Body of pancreas (tissue), 4 donors: ENCODE results near the gene FMNL2. TPM values are rescaled to one million over a fixed set of nuclear protein-coding genes. Genes with fewer than 3 reads are reported as not detected.

Experiments
- ATAC-seq: fragments of 150-250 bp; one replicate; pipeline ENCODE4 v1.9.1; 2016
- DNase-seq, 4 donors: peaks; one replicate each; pipeline ENCODE4 v3.0.0-alpha.2; 2019
- H3K27ac ChIP-seq, 4 donors: fragments of 200-600 bp; sonication (generic); 1 replicate in 3 of 4; 2 replicates in 1 of 4; pipeline versions ENCODE4 v1.5.1 to v1.6.1; 2016 to 2019; ENCODE audit warnings: mild to moderate bottlenecking in 1 of 4, mixed read lengths in 1 of 4, moderate library complexity in 1 of 4
- H3K27me3 ChIP-seq, 2 donors: fragments of 200-600 bp; sonication (generic); one replicate each; pipeline ENCODE4 v1.6.0; 2016; ENCODE audit warnings: mild to moderate bottlenecking in 1 of 2
- H3K36me3 ChIP-seq, 2 donors: fragments of 200-600 bp; sonication (generic); replicated peaks in 1 of 2; 2 replicates each; pipeline ENCODE4 v1.5.1; 2016; ENCODE audit warnings: low read depth in 2 of 2; ENCODE audit not compliant: insufficient read depth in 1 of 2
- H3K4me1 ChIP-seq: fragments of 200-600 bp; sonication (generic); one replicate; pipeline ENCODE4 v1.6.0; 2016
- H3K4me3 ChIP-seq, 2 donors: fragments of 200-600 bp; sonication (generic); 1 replicate in 1 of 2; 2 replicates in 1 of 2; pipeline ENCODE4 v1.5.1; 2016 to 2019
- H3K9me3 ChIP-seq, 3 donors: fragments of 200-600 bp; sonication (generic); 1 replicate in 2 of 3; 2 replicates in 1 of 3; pipeline ENCODE4 v1.5.1; 2016
- POLR2A ChIP-seq, 3 donors: fragments of 450-650 bp; IDR thresholded peaks; one replicate each; pipeline ENCODE4 v1.6.1; 2016; ENCODE audit warnings: antibody characterized with exemption in 3 of 3, mild to moderate bottlenecking in 2 of 3
- WGBS, 2 donors: methylation state at CpG; one replicate each; pipeline ENCODE4 v1.1.5; 2017; 5-methylcytosine and 5-hydroxymethylcytosine counted together
- intact Hi-C: fragments of 100-400 bp; cut with DNase I; formaldehyde crosslinking; loops from one replicate; pipeline ENCODE4 v1.15.1; 2023
- total RNA-seq, 2 donors: library from RNA; depleted of rRNA; stranded (reverse); fragments of >200 nt; gene quantifications; one replicate each; pipeline ENCODE4 v1.1.0, GENCODE V29; 2016
- TF ChIP-seq, protein P1 (sequence below), 7 experiments: fragments of 450-650 bp in 4 of 7; fragments of 200-600 bp in 3 of 7; sonication (generic) in 3 of 7; IDR thresholded peaks; one replicate each; pipeline ENCODE4 v1.5.1; 2016 to 2019; ENCODE audit warnings: antibody characterized with exemption in 7 of 7

The FMNL2 gene
- total RNA-seq, 2 donors from 2014 or later, result 13.5 to 44.4 TPM

DNA sequence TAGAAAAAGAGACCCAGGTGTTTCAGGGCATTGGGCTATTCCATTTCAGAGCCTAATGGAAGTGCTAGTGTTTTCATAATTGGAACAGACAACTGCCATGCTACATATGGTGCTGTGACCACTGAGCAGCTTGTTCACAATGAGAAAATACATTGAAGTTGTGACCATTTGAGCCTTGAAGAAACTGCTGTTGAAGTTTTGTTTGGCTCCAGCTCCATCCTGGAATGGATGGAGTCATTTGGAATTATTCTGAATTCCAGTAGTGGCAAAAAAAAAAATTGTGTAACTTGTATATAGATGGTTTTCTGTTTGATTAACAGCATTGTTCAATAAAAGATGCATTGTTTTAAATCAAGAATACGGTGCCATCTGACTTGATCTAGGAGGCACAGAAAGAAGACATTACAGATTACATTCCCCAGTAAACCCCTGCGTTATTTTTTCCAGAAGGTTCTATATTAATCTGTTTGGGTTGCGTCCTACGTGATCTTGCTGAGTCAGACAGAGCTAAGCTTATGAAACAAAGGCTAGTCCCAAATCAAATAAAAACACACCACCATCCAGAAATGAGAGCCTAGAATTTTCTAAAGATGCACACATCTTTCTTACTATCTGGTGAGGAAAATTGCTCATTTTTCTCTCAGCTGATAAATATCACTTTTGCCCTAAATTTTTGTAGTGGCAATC, 19.2 kb downstream of the FMNL2 start:
- ATAC-seq, result no peak
- H3K4me3 ChIP-seq, result no peak overlapping the region
- H3K36me3 ChIP-seq, result no peaks in the 10 kb centered on the region
- H3K27me3 ChIP-seq, result no peaks in the 10 kb centered on the region
- H3K9me3 ChIP-seq, result no peaks in the 10 kb centered on the region
- 86% methylated on average over 4 of the region's 4 CpGs for WGBS, 2 donors
- no peak overlapping the region for H3K27ac ChIP-seq
- intact Hi-C loops, result no loop called here
- H3K4me1 ChIP-seq, result peaks cover 4% of the 10 kb centered on the region
- no peak for DNase-seq
- TF ChIP-seq, protein P1, sequence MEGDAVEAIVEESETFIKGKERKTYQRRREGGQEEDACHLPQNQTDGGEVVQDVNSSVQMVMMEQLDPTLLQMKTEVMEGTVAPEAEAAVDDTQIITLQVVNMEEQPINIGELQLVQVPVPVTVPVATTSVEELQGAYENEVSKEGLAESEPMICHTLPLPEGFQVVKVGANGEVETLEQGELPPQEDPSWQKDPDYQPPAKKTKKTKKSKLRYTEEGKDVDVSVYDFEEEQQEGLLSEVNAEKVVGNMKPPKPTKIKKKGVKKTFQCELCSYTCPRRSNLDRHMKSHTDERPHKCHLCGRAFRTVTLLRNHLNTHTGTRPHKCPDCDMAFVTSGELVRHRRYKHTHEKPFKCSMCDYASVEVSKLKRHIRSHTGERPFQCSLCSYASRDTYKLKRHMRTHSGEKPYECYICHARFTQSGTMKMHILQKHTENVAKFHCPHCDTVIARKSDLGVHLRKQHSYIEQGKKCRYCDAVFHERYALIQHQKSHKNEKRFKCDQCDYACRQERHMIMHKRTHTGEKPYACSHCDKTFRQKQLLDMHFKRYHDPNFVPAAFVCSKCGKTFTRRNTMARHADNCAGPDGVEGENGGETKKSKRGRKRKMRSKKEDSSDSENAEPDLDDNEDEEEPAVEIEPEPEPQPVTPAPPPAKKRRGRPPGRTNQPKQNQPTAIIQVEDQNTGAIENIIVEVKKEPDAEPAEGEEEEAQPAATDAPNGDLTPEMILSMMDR (IDR thresholded peaks at IDR 0.05), result no peak
- no peak for TF ChIP-seq POLR2A (IDR thresholded peaks at IDR 0.05)

DNA sequence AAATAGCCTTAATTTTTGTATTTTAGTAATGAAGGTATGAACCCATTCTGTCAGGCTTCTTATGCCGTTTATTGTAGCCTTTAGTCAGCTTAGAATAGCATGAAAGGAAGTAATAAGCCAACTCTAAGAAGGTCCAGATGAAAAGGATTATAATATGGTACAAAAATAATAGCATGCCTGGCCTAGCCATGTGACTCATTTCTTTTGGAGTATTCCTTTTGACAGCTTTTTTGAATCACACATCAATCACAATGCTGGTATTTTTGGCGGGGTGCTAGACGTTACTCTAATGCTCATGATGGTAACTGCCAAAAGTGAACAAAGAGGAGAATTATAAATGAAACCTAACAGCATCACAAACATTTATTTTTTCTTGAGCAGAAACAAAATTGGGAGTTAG, 19.9 kb downstream of the FMNL2 start:
- ATAC-seq, result no peak
- Histone ChIP-seq H3K9me3 (no peaks in the 10 kb centered on the region), H3K4me3 (no peak overlapping the region), H3K27ac (no peak overlapping the region), H3K4me1 (peaks cover 4% of the 10 kb centered on the region), H3K36me3 (no peaks in the 10 kb centered on the region), H3K27me3 (no peaks in the 10 kb centered on the region)
- WGBS, 2 donors, result 63 to 66% methylated on average over 3 of the region's 3 CpGs
- no peak for DNase-seq
- TF ChIP-seq POLR2A (IDR thresholded peaks at IDR 0.05), result no peak
- TF ChIP-seq, protein P1 (IDR thresholded peaks at IDR 0.05), result no peak
- intact Hi-C loops, result no loop called here

DNA sequence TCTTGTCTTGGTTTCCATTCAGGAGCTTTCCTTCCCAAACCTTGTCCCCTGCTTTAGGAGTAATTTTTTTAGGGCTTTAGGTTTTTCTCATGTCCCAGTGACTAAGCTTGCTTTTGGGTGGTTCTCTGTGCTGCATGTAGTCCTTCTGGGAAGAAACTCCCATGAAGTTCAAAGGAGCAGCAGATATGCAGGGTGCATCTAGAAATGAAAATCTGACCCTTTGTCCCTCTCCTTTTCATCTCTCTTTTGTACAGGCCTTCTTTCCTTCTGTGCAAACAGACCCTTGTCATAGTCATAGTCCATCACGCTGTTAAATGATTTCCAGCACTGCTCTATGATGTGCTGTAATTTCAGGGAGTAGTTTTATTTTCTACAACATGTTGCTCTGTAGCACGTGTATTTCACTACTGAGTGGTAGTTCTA, 20.4 kb downstream of the FMNL2 start:
- ATAC-seq, result no peak
- peaks cover 4% of the 10 kb centered on the region for H3K4me1 ChIP-seq
- TF ChIP-seq, protein P1 (IDR thresholded peaks at IDR 0.05), result no peak
- TF ChIP-seq POLR2A (IDR thresholded peaks at IDR 0.05), result no peak
- H3K9me3 ChIP-seq, result no peaks in the 10 kb centered on the region
- no peak overlapping the region for H3K4me3 ChIP-seq
- H3K27ac ChIP-seq, result no peak overlapping the region
- WGBS, 2 donors, result 77 to 80% methylated on average over 2 of the region's 2 CpGs
- DNase-seq, result no peak
- H3K27me3 ChIP-seq, result no peaks in the 10 kb centered on the region
- intact Hi-C loops, result no loop called here
- no peaks in the 10 kb centered on the region for H3K36me3 ChIP-seq

DNA sequence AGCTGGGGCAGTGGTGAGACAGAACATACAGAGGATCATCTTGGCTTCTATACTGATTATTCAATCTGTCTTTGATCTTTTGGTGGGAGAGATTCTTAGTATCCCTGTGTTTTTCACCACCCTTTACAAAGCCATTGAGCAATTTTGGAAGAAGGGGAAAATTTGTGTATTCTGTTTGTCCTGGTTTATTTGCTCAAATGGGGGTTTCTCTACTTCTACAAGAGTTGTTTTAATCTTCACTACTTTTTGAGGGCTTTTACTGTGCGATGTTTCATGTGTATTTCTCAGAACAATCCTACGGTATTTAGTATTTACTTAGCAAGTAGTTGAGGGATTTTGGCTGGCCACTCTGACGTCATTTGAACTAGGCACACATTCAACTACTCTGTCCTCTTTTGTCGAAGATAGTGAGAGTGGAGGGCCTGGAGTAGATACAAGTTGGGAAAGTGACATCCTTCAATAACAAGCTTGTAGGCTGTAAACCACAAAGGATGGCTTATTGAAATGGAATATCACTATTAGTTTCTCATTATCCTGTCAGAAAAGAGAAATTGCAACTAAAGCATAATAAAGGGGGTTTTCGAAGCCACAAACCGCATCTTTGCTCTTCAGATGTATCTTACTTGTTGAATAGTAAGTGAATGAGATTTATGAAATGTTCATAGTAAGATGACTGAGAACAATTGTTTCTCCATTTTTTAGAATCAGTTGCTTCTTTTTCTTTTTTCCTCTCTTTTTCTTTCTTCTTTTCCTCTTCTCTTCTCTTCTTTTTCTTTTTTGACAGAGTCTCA, 24.8 kb downstream of the FMNL2 start:
- H3K36me3 ChIP-seq, result no peaks in the 10 kb centered on the region
- H3K4me3 ChIP-seq, result no peak overlapping the region
- DNase-seq (no peak), ATAC-seq (no peak)
- 83 to 94% methylated on average over 6 of the region's 6 CpGs for WGBS, 2 donors
- intact Hi-C loops, result no loop called here
- H3K27me3 ChIP-seq, result no peaks in the 10 kb centered on the region
- H3K9me3 ChIP-seq, result no peaks in the 10 kb centered on the region
- H3K4me1 ChIP-seq, result no peaks in the 10 kb centered on the region
- H3K27ac ChIP-seq, result no peak overlapping the region
- no peak for TF ChIP-seq POLR2A (IDR thresholded peaks at IDR 0.05)
- TF ChIP-seq, protein P1 (IDR thresholded peaks at IDR 0.05), result no peak
